Stimulated activated CD4-positive, alpha-beta T cell treated with anti-CD3 and anti-CD28 coated beads, Interleukin-12 subunit alpha, Interleukin-12 subunit beta, amount 100 ng/mL, for 48 hours (primary cell): ENCODE data around the gene CD59.
"Not testable (repeated sequence)": the region's sequence is repeated elsewhere in the genome, so short reads cannot be mapped to it uniquely, and the experiment has no call there.

Experiments used
- DNase-seq, 3 donors: peaks; one replicate each; pipeline ENCODE4 v3.0.0-alpha.2; 2020; ENCODE audit warnings: low read depth in 2 of 3, low spot score in 1 of 3

The CD59 gene

DNA sequence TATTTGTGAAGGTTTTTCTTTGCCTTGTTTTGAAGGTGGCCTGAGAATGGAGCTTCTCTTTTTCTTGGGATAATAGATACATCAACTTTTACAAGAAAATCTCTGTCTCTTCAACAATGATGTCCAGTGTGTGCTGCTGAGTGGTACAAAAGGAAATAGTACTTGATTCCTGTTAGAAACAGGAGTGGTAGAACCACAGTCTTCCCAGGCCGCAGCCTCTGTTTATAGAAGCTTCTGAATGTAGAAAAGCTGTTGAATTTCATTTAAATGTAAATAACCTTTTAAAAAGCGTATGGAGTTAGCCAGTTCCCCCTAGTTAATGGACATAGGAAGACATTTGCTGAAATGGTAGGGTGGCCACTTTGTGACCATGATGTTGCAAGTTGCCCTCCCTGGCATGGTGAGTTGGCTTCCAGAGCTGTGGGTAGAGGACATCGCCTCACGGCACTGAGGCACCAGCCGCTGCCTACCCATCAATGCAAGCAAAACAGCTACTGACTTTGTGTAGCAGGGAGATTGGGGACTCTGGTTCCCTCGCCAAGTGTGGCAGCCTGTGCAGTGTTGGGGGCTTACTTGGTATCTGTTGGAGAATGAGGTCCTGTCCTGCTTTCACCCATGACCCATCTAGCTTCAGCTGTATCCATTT lies 67.1 kb downstream of the CD59 start:
- DNase-seq = no peak

DNA sequence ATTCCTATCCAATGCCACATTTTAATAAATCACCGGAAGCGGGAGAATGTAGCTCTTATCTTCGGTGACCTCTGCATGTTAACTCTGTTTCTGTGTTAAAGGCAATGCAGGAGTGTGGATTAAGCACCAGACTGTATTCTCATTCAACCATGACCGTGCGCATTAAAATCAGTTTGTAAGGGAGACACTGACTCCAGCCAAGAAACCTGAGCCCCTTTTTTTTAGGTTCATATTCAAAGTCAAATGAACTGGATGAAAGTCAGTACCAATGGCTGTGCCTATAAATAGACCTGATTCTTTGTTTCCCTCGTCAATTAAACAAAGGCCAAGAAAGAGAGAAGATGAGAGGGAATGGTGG lies 67.8 kb downstream of the CD59 start:
- no peak for DNase-seq

DNA sequence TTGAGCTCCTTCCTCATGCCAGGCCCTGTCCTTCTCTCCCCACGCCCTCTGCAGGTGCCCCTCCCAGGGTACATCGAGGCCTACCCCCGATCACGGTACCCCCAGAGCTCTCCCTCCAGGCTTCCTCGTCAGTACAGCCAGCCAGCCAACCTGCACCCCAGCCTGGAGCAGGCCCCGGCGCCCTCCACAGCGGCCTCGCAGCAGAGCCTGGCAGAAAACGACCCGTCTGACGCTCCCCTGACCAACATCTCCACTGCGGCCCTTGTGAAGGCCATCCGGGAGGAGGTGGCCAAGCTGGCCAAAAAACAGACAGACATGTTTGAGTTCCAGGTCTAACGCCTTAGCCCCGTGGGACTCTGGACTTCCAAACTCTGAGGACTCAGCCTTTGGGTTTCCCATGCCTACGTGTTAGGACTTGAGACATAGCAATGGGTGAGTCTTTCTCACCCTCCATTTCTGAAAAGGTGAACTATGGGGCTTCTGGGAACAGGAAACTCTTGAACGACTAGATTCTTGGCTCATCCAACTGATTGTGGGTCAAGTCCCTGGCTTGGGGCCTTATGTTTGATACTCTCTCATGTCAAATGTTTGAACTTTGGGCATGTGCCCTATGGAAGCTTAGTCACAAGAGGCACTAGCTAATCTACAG lies 68.3 kb downstream of the CD59 start:
- DNase-seq = no peak

DNA sequence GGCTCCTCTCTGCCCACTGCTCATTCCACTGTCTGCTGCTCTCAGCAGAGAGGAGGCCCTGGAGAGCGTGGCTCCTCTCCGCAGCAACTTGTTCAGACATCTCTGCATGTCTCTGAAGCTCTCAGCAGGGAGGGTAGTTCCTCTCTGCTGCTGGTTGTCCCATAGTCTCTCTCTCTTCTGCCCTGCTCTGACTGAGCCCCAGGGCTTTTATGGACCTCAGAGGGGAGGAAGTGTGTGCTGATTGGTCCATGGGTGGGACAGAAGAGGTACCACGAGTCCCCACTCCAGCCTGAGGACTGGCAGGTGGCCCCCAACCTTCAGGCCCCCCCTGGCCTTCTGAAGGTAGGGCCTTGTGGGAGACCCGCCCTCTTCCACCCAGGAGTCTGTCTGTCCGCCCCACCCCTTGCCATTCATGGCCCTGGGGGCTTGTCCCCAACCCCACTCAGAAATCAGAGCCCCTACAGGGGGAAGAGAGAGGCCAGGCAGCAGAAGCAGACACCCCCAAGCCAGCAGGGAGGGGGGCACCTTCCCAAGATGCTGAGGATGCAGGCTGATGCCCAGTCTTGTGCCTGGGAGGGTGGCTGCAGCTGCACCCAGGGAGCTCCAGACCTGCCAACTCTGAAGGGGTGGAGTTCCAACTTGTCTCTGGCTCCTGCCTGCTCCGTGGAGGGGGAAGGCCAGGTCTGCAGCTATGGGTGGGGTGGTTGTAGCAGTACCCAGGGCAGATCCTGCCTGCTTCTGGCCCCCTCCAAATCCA lies 70.7 kb downstream of the CD59 start:
- no peak for DNase-seq

DNA sequence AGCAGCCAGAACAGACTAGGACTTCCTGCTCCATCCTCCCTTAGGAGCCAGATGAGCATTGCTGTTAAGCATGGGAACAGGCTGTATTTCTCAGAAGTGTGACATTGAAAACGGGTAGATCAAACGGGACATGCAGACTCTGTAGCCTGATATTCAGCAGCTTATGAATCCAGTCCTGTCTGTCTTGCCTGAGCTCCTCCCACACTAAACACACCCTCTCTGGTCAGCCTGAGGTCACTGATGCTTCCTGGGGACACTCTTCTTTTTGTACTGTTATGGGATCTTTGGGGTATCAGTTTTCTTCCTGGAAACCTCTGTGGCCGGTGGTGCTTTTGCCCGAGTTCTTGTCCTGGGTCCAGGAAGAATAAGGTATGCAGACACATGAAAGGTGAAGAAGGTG lies 71.4 kb downstream of the CD59 start:
- DNase-seq = no peak

DNA sequence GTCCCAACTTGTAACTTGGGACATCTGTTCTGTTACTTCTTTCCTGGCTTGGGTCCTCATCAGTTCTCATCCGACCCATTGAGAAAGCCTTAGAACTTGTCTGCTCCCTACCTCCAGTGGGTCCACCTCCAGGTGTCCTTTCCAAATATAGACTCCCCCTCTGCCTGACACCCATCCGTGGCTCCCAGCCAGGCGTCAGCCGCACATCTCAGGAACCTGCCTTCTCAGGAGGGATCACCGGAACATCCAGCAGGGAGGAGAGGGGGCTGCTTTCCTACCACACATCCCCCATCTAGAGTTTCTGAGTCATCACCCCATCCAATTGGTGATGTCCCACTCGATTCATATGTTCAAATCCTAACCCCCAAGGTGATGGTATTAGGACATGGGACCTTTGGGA lies 72.1 kb downstream of the CD59 start:
- no peak for DNase-seq

DNA sequence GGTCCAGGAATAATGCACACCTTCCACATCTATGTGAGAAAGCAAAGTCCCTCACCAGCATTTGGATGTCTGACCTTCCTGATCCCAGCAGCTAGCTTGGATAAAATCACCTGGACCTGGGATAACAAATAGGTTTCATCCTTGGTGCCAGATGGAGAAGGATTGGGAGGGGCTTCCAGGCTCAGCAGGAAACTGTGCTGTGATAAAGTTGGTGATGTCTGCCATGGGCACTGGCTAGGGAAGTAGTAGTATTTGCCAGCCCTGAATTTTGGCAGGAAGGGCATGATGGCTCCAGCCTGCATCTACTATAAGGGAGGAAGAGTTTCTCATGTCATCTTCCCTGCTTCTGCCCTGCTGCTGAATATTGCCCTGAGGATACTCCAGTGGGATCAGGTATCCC lies 73.1 kb downstream of the CD59 start:
- no peak for DNase-seq

DNA sequence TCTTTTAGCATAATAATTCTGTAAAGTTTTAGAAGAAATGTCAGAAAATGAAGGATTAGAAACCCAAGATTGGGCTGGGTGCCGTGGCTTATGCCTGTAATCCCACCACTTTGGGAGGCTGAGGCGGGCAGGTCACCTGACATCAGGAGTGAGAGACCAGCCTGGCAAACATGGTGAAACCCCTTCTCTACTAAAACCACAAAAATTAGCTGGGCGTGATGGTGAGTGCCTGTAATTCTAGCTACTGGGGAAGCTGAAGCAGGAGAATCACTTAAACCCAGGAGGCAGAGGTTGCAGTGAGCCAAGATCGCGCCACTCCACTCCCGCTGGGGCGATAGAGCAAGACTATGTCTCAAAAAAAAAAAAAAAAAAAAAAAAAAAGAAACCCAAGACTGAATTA lies 74.7 kb downstream of the CD59 start:
- DNase-seq = not testable (repeated sequence)

DNA sequence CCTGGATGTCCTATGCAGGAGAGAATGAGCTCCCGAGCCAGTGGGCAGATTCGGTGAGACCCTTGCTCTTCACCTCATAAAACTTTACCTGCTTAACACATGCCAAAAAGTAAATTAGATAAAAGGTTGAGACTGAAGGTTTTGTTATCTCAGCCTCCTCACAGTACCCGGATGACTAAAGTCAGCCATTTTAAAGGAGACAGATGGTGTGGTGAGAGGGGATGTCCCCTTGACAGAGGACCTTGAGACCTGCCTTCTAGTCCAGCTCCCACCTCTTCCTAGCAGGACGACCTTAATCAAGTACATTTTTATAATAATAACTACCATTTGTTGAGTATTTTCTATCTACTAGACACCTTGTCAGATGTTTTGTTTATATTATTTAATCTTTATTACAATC lies 75.3 kb downstream of the CD59 start:
- DNase-seq = no peak

DNA sequence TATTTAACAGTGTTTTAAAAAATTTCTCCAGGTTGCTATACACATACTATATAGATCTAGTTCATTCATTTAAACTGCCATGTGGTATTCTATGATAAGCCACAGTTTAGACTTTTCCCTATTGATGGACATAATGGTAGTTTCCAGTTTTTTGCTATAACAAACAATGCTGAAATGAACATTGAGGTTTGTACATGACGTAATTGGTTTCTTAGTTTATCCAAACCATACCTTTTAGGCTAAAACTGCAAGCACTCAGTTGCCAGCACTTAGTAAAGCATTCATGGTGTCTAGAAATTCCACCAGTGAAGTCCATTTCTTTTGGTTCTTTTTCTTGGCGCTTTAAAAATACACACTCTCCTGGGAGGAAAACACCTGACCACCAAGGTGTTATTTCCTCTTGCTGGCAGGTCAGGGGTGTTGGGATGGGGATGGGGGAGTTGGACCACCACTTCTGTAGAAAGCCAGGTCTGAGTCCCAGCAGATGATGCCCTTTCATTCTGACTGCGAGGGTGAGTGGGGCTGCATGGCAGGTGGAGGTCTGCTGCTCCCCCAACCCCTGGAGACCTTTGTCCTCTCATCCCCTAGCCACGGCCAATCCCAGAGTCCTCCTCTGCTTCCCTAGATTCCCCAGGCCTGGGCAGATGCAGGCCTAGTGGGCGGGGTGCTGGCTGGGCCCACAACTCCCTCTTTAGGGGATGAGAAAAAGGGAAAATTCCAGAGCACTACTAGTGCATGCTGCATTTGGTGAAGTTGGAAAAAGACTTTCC lies 76.7 kb downstream of the CD59 start:
- DNase-seq = no peak

DNA sequence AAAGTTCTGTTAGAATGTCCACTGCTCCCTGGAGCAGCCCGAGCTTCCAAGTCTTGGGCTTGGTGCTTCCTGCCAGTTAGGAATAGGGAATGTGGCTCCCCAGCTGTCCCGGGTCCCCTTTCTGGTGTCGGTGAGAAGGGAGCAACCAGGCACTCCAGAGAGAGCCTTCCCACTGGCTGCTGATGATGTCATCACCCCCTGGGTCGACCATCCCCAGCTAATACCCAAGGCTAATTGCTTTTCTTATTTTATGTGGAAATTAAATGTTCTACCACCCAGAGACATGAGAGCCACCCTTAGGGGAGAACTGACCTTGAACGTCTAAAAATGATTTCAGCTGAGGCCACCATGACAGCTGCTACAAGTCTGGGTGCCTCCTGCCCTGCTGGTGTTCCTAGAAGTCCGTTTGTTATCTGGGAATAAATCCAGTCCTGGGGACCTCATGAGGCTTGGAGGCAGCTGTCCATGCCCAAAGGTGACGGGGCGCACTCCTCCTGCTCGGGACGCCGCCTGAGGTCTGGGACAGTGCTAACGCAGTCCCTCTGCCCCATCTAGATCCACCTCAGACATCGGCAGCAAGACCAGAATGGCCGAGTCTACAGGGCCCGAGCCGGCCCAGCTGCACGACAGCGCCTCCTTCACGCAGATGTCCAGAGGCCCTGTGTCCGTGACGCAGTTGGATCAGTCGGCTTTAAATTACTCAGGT lies 77.9 kb downstream of the CD59 start:
- DNase-seq = no peak

DNA sequence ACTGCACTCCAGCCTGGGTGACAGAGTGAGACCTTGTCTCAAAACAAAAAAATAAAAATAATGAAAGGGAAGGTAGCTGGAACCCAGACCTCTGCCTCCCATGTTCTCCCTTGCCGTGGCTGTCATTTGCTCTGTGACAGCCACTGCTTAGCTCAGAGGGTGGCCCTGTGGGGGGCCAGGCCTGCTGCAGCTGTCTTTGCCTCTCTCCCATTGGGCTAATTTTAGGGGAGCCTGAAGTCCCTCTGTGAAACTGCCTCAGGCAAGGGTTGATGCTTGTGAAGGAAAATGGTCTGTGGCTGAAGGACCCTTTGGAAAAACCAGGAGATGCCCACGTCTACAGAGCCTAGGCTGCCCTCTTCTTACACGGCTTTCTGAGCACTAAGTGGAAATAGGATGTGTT lies 78.5 kb downstream of the CD59 start:
- no peak for DNase-seq

DNA sequence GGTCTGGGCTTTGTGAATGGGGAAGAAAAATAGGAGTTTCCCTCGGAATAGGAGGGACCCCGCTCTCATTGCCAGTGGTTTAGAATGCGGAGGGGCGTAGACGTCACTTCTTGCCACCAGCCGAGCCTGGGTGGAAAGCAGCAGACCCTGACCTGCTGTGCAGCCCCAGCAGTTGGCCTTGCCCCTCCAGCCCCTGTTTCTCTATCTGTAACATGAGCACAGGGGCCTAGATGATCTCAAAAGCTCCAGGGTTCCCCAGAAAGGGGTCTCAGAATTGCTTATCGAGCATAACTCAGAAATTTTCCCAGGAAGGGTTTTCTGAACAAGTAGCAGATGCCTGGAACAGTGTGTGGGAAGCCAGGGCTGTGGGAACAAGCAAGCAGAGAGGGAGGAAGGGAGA lies 79.5 kb downstream of the CD59 start:
- no peak for DNase-seq

DNA sequence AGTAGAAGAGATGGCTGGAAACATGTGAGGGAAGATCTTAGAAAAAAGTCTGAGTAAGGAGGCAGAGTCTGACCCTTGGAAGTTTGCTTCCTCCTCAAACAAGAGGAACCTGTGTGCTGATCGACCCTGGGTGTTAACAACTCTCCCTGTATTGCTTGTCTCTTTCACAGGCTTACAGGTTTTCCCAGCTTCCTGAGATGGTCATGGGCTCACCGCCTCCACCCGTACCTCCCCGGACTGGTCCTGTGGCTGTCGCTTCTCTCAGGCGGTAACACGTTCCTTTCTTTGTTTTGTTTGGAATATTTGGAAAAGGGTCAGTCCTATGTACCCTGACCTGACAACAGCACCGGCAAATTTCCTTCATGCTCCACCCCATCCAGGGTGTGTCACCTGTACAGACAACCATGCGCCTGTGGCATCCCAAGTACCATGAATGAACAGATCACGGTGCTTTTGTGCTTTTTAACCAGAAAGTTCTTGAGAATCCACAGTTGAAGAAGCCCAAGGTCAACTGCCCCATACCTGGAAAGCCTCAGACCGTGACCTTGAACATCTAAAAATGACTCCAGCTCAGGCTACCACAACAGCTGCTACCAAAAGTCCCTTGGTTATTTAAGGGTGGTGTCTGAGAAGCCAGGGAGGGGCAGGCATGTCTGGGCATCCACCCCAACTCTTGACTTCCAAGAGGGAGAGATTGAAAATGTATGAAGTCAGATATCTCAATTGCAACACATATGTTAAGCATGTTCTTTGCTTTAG lies 80.2 kb downstream of the CD59 start:
- no peak for DNase-seq

DNA sequence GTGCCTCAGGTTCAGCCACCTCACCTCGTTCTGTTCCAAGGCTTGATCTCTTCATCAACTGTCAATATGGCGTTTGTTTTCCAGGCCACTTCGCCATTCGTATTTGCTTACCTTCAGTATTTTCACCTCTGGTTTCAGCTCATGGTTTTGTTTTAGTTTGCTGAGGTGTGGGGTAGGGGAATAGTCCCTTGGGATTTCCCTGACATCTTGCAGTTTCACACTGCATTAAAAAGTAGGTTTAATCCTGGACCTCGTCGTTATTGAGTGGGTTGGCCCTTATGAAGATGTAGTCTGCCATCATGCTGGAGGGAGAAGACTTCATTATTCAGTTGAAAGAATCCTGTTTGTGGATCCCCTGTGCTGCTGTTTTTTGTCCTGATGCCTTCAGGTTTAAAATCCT lies 81.6 kb downstream of the CD59 start:
- DNase-seq = no peak
